KMS-11 (cell line): ENCODE results near the gene MGMT.

Source experiments
- H2AFZ ChIP-seq: fragments of 200-600 bp; sonication (generic); 2 replicates; pipeline ENCODE4 v1.6.1; 2016; ENCODE audit warnings: antibody characterized with exemption, mixed run types, low read depth
- H3K27ac ChIP-seq: fragments of 200-600 bp; sonication (generic); 2 replicates; pipeline ENCODE4 v1.6.1; 2016; ENCODE audit warnings: mild to moderate bottlenecking, mixed run types
- H3K27me3 ChIP-seq: fragments of 200-600 bp; sonication (generic); 2 replicates; pipeline ENCODE4 v1.6.1; 2017; ENCODE audit warnings: mild to moderate bottlenecking, low read depth, mixed run types, moderate library complexity; ENCODE audit not compliant: insufficient read depth
- H3K36me3 ChIP-seq: fragments of 200-600 bp; sonication (generic); 2 replicates; pipeline ENCODE4 v1.6.1; 2017; ENCODE audit warnings: mild to moderate bottlenecking, mixed run types; ENCODE audit not compliant: insufficient read depth
- H3K4me1 ChIP-seq: fragments of 200-600 bp; sonication (generic); 2 replicates; pipeline ENCODE4 v1.6.1; 2016; ENCODE audit warnings: mild to moderate bottlenecking, low read depth, mixed run types; ENCODE audit not compliant: poor library complexity, severe bottlenecking
- H3K4me2 ChIP-seq: fragments of 200-600 bp; sonication (generic); 2 replicates; pipeline ENCODE4 v1.7.0; 2016; ENCODE audit warnings: mild to moderate bottlenecking, mixed run types
- H3K4me3 ChIP-seq: fragments of 200-600 bp; sonication (generic); IDR thresholded peaks from 2 replicates; pipeline ENCODE4 v1.6.1; 2017; ENCODE audit warnings: low read depth, low read length, mixed read lengths; ENCODE audit not compliant: insufficient read depth
- H3K79me2 ChIP-seq: fragments of 200-600 bp; sonication (generic); 2 replicates; pipeline ENCODE4 v1.6.1; 2016; ENCODE audit warnings: low read depth, mixed run types; ENCODE audit not compliant: insufficient read depth
- H3K9ac ChIP-seq: fragments of 200-600 bp; sonication (generic); 2 replicates; pipeline ENCODE4 v1.6.1; 2016; ENCODE audit warnings: mild to moderate bottlenecking, mixed run types
- H4K20me1 ChIP-seq: fragments of 200-600 bp; sonication (generic); 2 replicates; pipeline ENCODE4 v1.6.1; 2016; ENCODE audit warnings: mild to moderate bottlenecking, mixed run types; ENCODE audit not compliant: insufficient read depth
- CTCF ChIP-seq: fragments of 200-600 bp; sonication (generic); conservative IDR thresholded peaks from 2 replicates; pipeline ENCODE4 v1.6.1; 2017; ENCODE audit warnings: low read depth, mild to moderate bottlenecking, antibody characterized with exemption, low read length, moderate library complexity, mixed read lengths

The MGMT gene

GRCh38 chr10:129807211-129807610, 340.2 kb downstream of the MGMT start:
- H3K4me1 ChIP-seq = no peaks in the 10 kb centered on the region
- no peak overlapping the region for H3K27ac ChIP-seq
- H3K4me3 ChIP-seq = no peak overlapping the region
- H4K20me1 ChIP-seq = no peaks in the 10 kb centered on the region
- no peaks in the 10 kb centered on the region for H3K36me3 ChIP-seq
- no peaks in the 10 kb centered on the region for H3K79me2 ChIP-seq
- no peaks in the 10 kb centered on the region for H3K27me3 ChIP-seq
- TF ChIP-seq CTCF = no peak
- no peak overlapping the region for H3K9ac ChIP-seq
- no peak overlapping the region for H2AFZ ChIP-seq
- no peak overlapping the region for H3K4me2 ChIP-seq

- no peak overlapping the region for H3K9ac ChIP-seq
- H2AFZ ChIP-seq = no peak overlapping the region
- TF ChIP-seq CTCF = no peak
These were observed 341.3 kb downstream of the MGMT start for GRCh38 chr10:129808092-129808983.

GRCh38 chr10:129809431-129809830, 342.4 kb downstream of the MGMT start:
- Histone ChIP-seq H3K79me2 (no peaks in the 10 kb centered on the region), H3K27ac (no peak overlapping the region), H3K9ac (no peak overlapping the region), H3K4me3 (no peak overlapping the region), H3K36me3 (no peaks in the 10 kb centered on the region), H4K20me1 (no peaks in the 10 kb centered on the region), H3K4me2 (no peak overlapping the region), H3K27me3 (no peaks in the 10 kb centered on the region), H2AFZ (no peak overlapping the region), H3K4me1 (no peaks in the 10 kb centered on the region)
- no peak for TF ChIP-seq CTCF

More at GRCh38 chr10:129808092-129808983, 341.3 kb downstream of the MGMT start:
- no peak overlapping the region for H3K4me3 ChIP-seq
- no peaks in the 10 kb centered on the region for H4K20me1 ChIP-seq
- no peak overlapping the region for H3K27ac ChIP-seq
- H3K36me3 ChIP-seq = no peaks in the 10 kb centered on the region
- H3K79me2 ChIP-seq = no peaks in the 10 kb centered on the region
- H3K27me3 ChIP-seq = no peaks in the 10 kb centered on the region
- H3K4me2 ChIP-seq = no peak overlapping the region
- H3K4me1 ChIP-seq = no peaks in the 10 kb centered on the region

- no peaks in the 10 kb centered on the region for H4K20me1 ChIP-seq
- no peaks in the 10 kb centered on the region for H3K36me3 ChIP-seq
- no peaks in the 10 kb centered on the region for H3K79me2 ChIP-seq
- H3K27ac ChIP-seq = no peak overlapping the region
- TF ChIP-seq CTCF = no peak
- H3K9ac ChIP-seq = no peak overlapping the region
- no peaks in the 10 kb centered on the region for H3K27me3 ChIP-seq
- H2AFZ ChIP-seq = no peak overlapping the region
- no peak overlapping the region for H3K4me2 ChIP-seq
- no peak overlapping the region for H3K4me3 ChIP-seq
- H3K4me1 ChIP-seq = no peaks in the 10 kb centered on the region
These were observed 342.8 kb downstream of the MGMT start for GRCh38 chr10:129809841-129810240.
